ENCODE data around the gene ADCY2. TPM values are rescaled to one million over a fixed set of nuclear protein-coding genes. Genes with fewer than 3 reads are reported as not detected.

The ADCY2 gene
- total RNA-seq, 1 experiment from 2014 or later = 31.3 TPM

- peak overlapping the region in 1 of 3 experiments; percentile 18; a peak in 1 of 7 replicates for H3K27ac Mint-ChIP-seq
- H3K27ac ChIP-seq (ENCODE audit: insufficient read length, low read depth, low read length) = no peak overlapping the region
- no peak overlapping the region for H2AFZ ChIP-seq (ENCODE audit: low read length)
- no peaks in the 10 kb centered on the region for H3K9me3 Mint-ChIP-seq
- peaks cover 3 to 10% (median 8%) of the 10 kb centered on the region in 3 experiments; a peak in 5 of 7 replicates for H3K36me3 Mint-ChIP-seq (ENCODE audit: insufficient read depth in 1 of 3, low read depth in 3 of 3)
- H4K8ac ChIP-seq (replicated peaks; ENCODE audit: insufficient read length, low read depth, low read length) = no peak overlapping the region
- no peak overlapping the region for H4K5ac ChIP-seq (ENCODE audit: insufficient read length, low read depth, low read length)
- no peak overlapping the region for H3K4me2 ChIP-seq (ENCODE audit: insufficient read depth, insufficient read length, low read length)
- no peak overlapping the region for H3K14ac ChIP-seq (ENCODE audit: insufficient read depth, low read length)
- no peak overlapping the region for H3K56ac ChIP-seq (ENCODE audit: insufficient read length, low read depth, low read length)
- H3K9me3 ChIP-seq (ENCODE audit: control insufficient read depth, low read depth, low read length) = no peaks in the 10 kb centered on the region
- DNase-seq = no peak
- no CpG with 5 or more reads among the region's 4 CpGs for WGBS (ENCODE audit: extremely low coverage, insufficient read length, low lambda C conversion rate)
- peaks cover 7 to 8% of the 10 kb centered on the region in 2 experiments for H3K4me1 Mint-ChIP-seq
- no peaks in the 10 kb centered on the region for H3K79me2 ChIP-seq (ENCODE audit: insufficient read depth, low read length)
- H3K18ac ChIP-seq (ENCODE audit: insufficient read length, low read depth, low read length) = no peak overlapping the region
- H3K4me3 Mint-ChIP-seq = no peak overlapping the region
- no peak overlapping the region for H3K9ac ChIP-seq (ENCODE audit: extremely low read depth, insufficient read length, low read length)
- H3K79me1 ChIP-seq (ENCODE audit: insufficient read depth, low read depth, low read length, poor library complexity, severe bottlenecking) = no peaks in the 10 kb centered on the region
- no peak overlapping the region for H4K91ac ChIP-seq (ENCODE audit: insufficient read length, low read depth, low read length)
- no peak overlapping the region for H2BK12ac ChIP-seq (ENCODE audit: insufficient read length, low read depth, low read length)
- H3K4ac ChIP-seq (ENCODE audit: low read depth, low read length) = no peak overlapping the region
- H2AK5ac ChIP-seq (ENCODE audit: insufficient read length, low read length) = no peak overlapping the region
- H3K27me3 ChIP-seq (ENCODE audit: insufficient read depth, low read length) = no peaks in the 10 kb centered on the region
- no peak overlapping the region for H2BK120ac ChIP-seq (ENCODE audit: low read depth, low read length, poor library complexity, severe bottlenecking)
- H3T11ph ChIP-seq (ENCODE audit: low read length) = no peak overlapping the region
- H3K23me2 ChIP-seq (ENCODE audit: insufficient read length, low read depth, low read length, poor library complexity, severe bottlenecking) = no peaks in the 10 kb centered on the region
- no peak for TF ChIP-seq CTCF (conservative IDR thresholded peaks at IDR 0.05)
- H3K23ac ChIP-seq (ENCODE audit: insufficient read length, low read depth, low read length) = no peak overlapping the region
- no peak overlapping the region for H2BK5ac ChIP-seq (ENCODE audit: insufficient read length, low read length)
- H4K20me1 ChIP-seq (ENCODE audit: control insufficient read depth, insufficient read depth, insufficient read length) = no peaks in the 10 kb centered on the region
- H2BK20ac ChIP-seq (ENCODE audit: low read depth, low read length, poor library complexity, severe bottlenecking) = no peak overlapping the region
- no peaks in the 10 kb centered on the region for H3K4me1 ChIP-seq (ENCODE audit: insufficient read depth, low read length)
- H3K27me3 Mint-ChIP-seq (ENCODE audit: low read depth) = no peaks in the 10 kb centered on the region
- H2BK15ac ChIP-seq (ENCODE audit: low read depth, low read length) = no peak overlapping the region
These were observed 360.5 kb downstream of the ADCY2 start for GRCh38 chr5:7756453-7756852.

Data from H9 (cell line).